SU-DHL-6 (cell line): ENCODE data around the gene C18orf32.

Experiments
- EZH2phosphoT487 ChIP-seq: fragments of 200-600 bp; sonication (generic), shearing (Covaris generic); conservative IDR thresholded peaks from 2 replicates; pipeline ENCODE4 v1.6.1; 2018; ENCODE audit warnings: mild to moderate bottlenecking, antibody characterized with exemption, low read length, moderate library complexity, mixed read lengths
- TF ChIP-seq, protein P1 (sequence below): fragments of 200-600 bp; sonication (generic); IDR thresholded peaks from one replicate; pipeline ENCODE4 v1.5.1; 2017; ENCODE audit warnings: antibody characterized with exemption, mild to moderate bottlenecking, low read length, moderate library complexity; ENCODE audit not compliant: insufficient read depth, poor library complexity, severe bottlenecking

- TF ChIP-seq, protein P1, sequence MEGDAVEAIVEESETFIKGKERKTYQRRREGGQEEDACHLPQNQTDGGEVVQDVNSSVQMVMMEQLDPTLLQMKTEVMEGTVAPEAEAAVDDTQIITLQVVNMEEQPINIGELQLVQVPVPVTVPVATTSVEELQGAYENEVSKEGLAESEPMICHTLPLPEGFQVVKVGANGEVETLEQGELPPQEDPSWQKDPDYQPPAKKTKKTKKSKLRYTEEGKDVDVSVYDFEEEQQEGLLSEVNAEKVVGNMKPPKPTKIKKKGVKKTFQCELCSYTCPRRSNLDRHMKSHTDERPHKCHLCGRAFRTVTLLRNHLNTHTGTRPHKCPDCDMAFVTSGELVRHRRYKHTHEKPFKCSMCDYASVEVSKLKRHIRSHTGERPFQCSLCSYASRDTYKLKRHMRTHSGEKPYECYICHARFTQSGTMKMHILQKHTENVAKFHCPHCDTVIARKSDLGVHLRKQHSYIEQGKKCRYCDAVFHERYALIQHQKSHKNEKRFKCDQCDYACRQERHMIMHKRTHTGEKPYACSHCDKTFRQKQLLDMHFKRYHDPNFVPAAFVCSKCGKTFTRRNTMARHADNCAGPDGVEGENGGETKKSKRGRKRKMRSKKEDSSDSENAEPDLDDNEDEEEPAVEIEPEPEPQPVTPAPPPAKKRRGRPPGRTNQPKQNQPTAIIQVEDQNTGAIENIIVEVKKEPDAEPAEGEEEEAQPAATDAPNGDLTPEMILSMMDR: no peak
- no peak for TF ChIP-seq EZH2phosphoT487
These were observed 19.9 kb downstream of the C18orf32 start for GRCh38 chr18:49467019-49467563.
